ENCODE results near the gene TXNIP. TPM values are rescaled to one million over a fixed set of nuclear protein-coding genes. Genes with fewer than 3 reads are reported as not detected.
A peak's percentile ranks its signal among the peaks of the same experiment; 100 is the strongest.

The TXNIP gene
- total RNA-seq, 1 donor from 2014 or later, result 945 TPM

DNA sequence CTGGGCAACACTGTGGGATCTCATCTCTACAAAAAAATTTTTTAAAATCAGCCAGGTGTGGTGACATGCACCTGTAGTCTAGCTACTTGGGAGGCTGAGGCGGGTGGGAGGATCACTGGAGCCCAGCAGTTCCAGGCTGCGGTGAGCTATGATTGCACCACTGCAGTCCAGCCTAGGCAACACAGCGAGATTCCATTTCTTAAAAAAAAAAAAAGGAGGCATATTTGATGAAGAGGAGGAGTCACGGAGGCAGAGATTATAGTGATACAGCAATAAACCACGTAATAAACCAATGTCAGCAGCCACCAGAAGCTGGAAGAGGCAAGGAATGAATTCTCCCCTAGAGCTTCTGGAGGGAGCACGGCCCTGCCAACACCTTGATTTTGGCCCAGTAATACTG is 42.5 kb downstream of the TXNIP start:
- H3K4me3 ChIP-seq, result no peak overlapping the region
- no peak for TF ChIP-seq CTCF (IDR thresholded peaks at IDR 0.05)
- peaks cover 7% of the 10 kb centered on the region for H3K36me3 ChIP-seq
- intact Hi-C loops (cut with DNase I), result no loop called here
- no peak for DNase-seq
- no peaks in the 10 kb centered on the region for H3K9me3 ChIP-seq
- no peak for ATAC-seq
- peaks cover 44% of the 10 kb centered on the region for H3K4me1 ChIP-seq
- no peaks in the 10 kb centered on the region for H3K27me3 ChIP-seq
- H3K27ac ChIP-seq, result no peak overlapping the region

DNA sequence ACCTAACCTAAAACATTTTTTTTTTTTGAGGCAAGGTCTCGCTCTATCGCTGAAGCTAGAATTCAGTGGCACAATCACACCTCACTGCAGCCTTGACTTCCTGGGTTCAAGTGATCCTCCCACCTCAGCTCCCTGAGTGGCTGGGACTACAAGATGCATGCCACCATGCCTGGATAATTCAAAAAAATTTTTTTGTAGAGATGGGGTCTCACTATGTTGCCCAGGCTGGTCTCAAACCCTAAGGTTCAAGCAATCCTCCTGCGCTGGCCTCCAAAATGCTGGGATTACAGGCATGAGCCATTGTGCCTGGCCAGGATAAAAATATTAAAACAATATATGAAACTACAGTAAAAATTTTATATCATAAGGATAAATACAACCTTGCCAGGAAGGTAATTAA is 43.5 kb downstream of the TXNIP start:
- Histone ChIP-seq H3K4me1 (peaks cover 39% of the 10 kb centered on the region), H3K27me3 (no peaks in the 10 kb centered on the region), H3K36me3 (peaks cover 7% of the 10 kb centered on the region), H3K27ac (no peak overlapping the region), H3K4me3 (no peak overlapping the region), H3K9me3 (no peaks in the 10 kb centered on the region)
- intact Hi-C loops (cut with DNase I), result no loop called here
- DNase-seq (no peak), ATAC-seq (no peak)
- TF ChIP-seq CTCF (IDR thresholded peaks at IDR 0.05), result no peak

- H3K4me1 ChIP-seq, result peaks cover 36% of the 10 kb centered on the region
- H3K4me3 ChIP-seq, result no peak overlapping the region
- DNase-seq, result no peak
- no peaks in the 10 kb centered on the region for H3K27me3 ChIP-seq
- no peaks in the 10 kb centered on the region for H3K9me3 ChIP-seq
- no peak overlapping the region for H3K27ac ChIP-seq
- H3K36me3 ChIP-seq, result peaks cover 13% of the 10 kb centered on the region
- no peak for ATAC-seq
- TF ChIP-seq CTCF (IDR thresholded peaks at IDR 0.05), result no peak
- intact Hi-C loops (cut with DNase I), result no loop called here
Observed at GRCh38 chr1:145951526-145951925, 44.9 kb downstream of the TXNIP start.

- Histone ChIP-seq H3K4me3 (no peak overlapping the region), H3K9me3 (no peaks in the 10 kb centered on the region), H3K36me3 (peaks cover 20% of the 10 kb centered on the region), H3K27ac (no peak overlapping the region), H3K27me3 (no peaks in the 10 kb centered on the region), H3K4me1 (peaks cover 13% of the 10 kb centered on the region)
- no peak for TF ChIP-seq CTCF (IDR thresholded peaks at IDR 0.05)
- no peak for DNase-seq
- ATAC-seq, result no peak
- intact Hi-C loops (cut with DNase I), result no loop called here
Observed at GRCh38 chr1:145949219-145949618, 47.2 kb downstream of the TXNIP start.

- H3K9me3 ChIP-seq, result no peaks in the 10 kb centered on the region
- peak; percentile 55 for ATAC-seq
- no peak overlapping the region for H3K4me3 ChIP-seq
- no peaks in the 10 kb centered on the region for H3K27me3 ChIP-seq
- H3K4me1 ChIP-seq, result peaks cover 9% of the 10 kb centered on the region
- intact Hi-C loops (cut with DNase I), result no loop called here
- no peak for DNase-seq
- no peak overlapping the region for H3K27ac ChIP-seq
- peaks cover 36% of the 10 kb centered on the region for H3K36me3 ChIP-seq
- no peak for TF ChIP-seq CTCF (IDR thresholded peaks at IDR 0.05)
Observed at GRCh38 chr1:145947551-145947950, 48.8 kb downstream of the TXNIP start.

DNA sequence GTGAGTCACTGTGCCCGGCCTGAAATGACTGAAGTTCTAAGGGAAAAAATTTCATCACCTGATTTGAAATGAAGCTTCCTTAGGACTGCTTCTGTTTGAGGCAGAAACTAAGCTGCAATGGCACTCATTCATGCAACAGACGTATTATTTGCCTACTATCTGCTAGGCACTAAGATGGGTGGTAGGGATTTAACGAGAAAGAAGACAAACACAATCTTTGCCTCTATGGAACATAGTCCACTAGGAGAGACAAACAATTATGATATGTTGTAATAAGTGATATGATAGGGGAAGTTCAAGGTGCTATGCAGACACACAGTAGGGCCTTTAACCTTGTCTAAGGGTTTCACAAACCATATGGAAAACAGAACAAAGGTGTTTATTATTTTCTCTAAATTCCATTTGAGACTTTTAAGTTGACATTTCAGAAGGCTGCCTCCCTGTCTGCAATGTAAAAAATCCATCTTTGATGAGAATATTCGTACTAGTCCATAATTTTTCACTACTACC is 49.8 kb downstream of the TXNIP start:
- Histone ChIP-seq H3K36me3 (peaks cover 41% of the 10 kb centered on the region), H3K27me3 (no peaks in the 10 kb centered on the region), H3K27ac (no peak overlapping the region), H3K4me1 (peaks cover 4% of the 10 kb centered on the region), H3K9me3 (no peaks in the 10 kb centered on the region), H3K4me3 (no peak overlapping the region)
- no peak for DNase-seq
- intact Hi-C loops (cut with DNase I), result no loop called here
- ATAC-seq, result no peak
- TF ChIP-seq CTCF (IDR thresholded peaks at IDR 0.05), result no peak
